ENCODE measurements around the gene SPOCD1.

The SPOCD1 gene

GRCh38 chr1:31768407-31768907, 47.4 kb downstream of the SPOCD1 start:
- TF ChIP-seq SPI1 (IDR thresholded peaks at IDR 0.05; ENCODE audit: borderline replicate concordance, low read depth) (no peak), GABPA (IDR thresholded peaks at IDR 0.05; ENCODE audit: low read depth) (no peak), POLR2AphosphoS5 (IDR thresholded peaks at IDR 0.05; ENCODE audit: low read depth) (no peak)
- TF ChIP-seq, protein P1, sequence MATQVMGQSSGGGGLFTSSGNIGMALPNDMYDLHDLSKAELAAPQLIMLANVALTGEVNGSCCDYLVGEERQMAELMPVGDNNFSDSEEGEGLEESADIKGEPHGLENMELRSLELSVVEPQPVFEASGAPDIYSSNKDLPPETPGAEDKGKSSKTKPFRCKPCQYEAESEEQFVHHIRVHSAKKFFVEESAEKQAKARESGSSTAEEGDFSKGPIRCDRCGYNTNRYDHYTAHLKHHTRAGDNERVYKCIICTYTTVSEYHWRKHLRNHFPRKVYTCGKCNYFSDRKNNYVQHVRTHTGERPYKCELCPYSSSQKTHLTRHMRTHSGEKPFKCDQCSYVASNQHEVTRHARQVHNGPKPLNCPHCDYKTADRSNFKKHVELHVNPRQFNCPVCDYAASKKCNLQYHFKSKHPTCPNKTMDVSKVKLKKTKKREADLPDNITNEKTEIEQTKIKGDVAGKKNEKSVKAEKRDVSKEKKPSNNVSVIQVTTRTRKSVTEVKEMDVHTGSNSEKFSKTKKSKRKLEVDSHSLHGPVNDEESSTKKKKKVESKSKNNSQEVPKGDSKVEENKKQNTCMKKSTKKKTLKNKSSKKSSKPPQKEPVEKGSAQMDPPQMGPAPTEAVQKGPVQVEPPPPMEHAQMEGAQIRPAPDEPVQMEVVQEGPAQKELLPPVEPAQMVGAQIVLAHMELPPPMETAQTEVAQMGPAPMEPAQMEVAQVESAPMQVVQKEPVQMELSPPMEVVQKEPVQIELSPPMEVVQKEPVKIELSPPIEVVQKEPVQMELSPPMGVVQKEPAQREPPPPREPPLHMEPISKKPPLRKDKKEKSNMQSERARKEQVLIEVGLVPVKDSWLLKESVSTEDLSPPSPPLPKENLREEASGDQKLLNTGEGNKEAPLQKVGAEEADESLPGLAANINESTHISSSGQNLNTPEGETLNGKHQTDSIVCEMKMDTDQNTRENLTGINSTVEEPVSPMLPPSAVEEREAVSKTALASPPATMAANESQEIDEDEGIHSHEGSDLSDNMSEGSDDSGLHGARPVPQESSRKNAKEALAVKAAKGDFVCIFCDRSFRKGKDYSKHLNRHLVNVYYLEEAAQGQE (IDR thresholded peaks at IDR 0.05; ENCODE audit: insufficient replicate concordance, low read depth) = no peak
- TF ChIP-seq, protein P2, sequence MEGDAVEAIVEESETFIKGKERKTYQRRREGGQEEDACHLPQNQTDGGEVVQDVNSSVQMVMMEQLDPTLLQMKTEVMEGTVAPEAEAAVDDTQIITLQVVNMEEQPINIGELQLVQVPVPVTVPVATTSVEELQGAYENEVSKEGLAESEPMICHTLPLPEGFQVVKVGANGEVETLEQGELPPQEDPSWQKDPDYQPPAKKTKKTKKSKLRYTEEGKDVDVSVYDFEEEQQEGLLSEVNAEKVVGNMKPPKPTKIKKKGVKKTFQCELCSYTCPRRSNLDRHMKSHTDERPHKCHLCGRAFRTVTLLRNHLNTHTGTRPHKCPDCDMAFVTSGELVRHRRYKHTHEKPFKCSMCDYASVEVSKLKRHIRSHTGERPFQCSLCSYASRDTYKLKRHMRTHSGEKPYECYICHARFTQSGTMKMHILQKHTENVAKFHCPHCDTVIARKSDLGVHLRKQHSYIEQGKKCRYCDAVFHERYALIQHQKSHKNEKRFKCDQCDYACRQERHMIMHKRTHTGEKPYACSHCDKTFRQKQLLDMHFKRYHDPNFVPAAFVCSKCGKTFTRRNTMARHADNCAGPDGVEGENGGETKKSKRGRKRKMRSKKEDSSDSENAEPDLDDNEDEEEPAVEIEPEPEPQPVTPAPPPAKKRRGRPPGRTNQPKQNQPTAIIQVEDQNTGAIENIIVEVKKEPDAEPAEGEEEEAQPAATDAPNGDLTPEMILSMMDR (IDR thresholded peaks at IDR 0.05; ENCODE audit: insufficient read depth, low read length) = no peak
- no peak overlapping the region for H3K27ac ChIP-seq (replicated peaks)
- DNase-seq (ENCODE audit: low read depth in 1 of 2, low spot score in 1 of 2) = no peak
- peaks cover 54% of the 10 kb centered on the region for H3K27me3 ChIP-seq (ENCODE audit: insufficient read depth, poor library complexity, severe bottlenecking)
- H3K4me3 ChIP-seq (replicated peaks; ENCODE audit: insufficient read depth, low read length) = no peak overlapping the region

DNA sequence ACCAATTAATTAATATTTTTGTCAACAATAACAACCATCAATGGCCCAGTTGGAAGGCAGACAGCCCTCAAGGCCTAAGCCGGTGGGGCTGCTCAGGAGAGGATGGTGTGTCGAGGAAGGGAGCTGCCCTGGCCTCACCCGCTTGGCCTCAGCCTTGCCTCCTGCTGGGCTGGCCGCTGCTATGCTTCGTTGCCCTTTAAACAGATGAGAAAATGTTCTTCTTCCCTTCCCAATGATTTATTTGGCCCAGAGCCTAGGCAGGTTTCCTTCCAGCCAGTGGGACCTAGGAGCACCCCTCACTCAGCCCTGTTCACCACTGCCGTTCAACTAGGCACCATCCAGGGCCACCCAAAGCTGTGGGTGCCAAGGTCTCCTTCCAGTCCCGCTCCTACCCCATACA, 48.6 kb downstream of the SPOCD1 start:
- H3K27ac ChIP-seq (replicated peaks) = no peak overlapping the region
- peaks cover 50% of the 10 kb centered on the region for H3K27me3 ChIP-seq (ENCODE audit: insufficient read depth, poor library complexity, severe bottlenecking)
- no peak overlapping the region for H3K4me3 ChIP-seq (replicated peaks; ENCODE audit: insufficient read depth, low read length)
- DNase-seq (ENCODE audit: low read depth in 1 of 2, low spot score in 1 of 2) = no peak
- TF ChIP-seq GABPA (IDR thresholded peaks at IDR 0.05; ENCODE audit: low read depth) = no peak
- no peak for TF ChIP-seq POLR2AphosphoS5 (IDR thresholded peaks at IDR 0.05; ENCODE audit: low read depth)
- no peak for TF ChIP-seq SPI1 (IDR thresholded peaks at IDR 0.05; ENCODE audit: borderline replicate concordance, low read depth)
- TF ChIP-seq, protein P1 (IDR thresholded peaks at IDR 0.05; ENCODE audit: insufficient replicate concordance, low read depth) = no peak
- TF ChIP-seq, protein P2 (IDR thresholded peaks at IDR 0.05; ENCODE audit: insufficient read depth, low read length) = no peak

- no peak overlapping the region for H3K27ac ChIP-seq (replicated peaks)
These were observed 50.3 kb downstream of the SPOCD1 start for GRCh38 chr1:31765516-31765915.

More at GRCh38 chr1:31765516-31765915, 50.3 kb downstream of the SPOCD1 start:
- TF ChIP-seq, protein P2 (IDR thresholded peaks at IDR 0.05; ENCODE audit: insufficient read depth, low read length) = no peak
- TF ChIP-seq SPI1 (IDR thresholded peaks at IDR 0.05; ENCODE audit: borderline replicate concordance, low read depth) (no peak), GABPA (IDR thresholded peaks at IDR 0.05; ENCODE audit: low read depth) (no peak)
- TF ChIP-seq, protein P1 (IDR thresholded peaks at IDR 0.05; ENCODE audit: insufficient replicate concordance, low read depth) = no peak
- DNase-seq (ENCODE audit: low read depth in 1 of 2, low spot score in 1 of 2) = no peak
- Histone ChIP-seq H3K27me3 (ENCODE audit: insufficient read depth, poor library complexity, severe bottlenecking) (peaks cover 53% of the 10 kb centered on the region), H3K4me3 (replicated peaks; ENCODE audit: insufficient read depth, low read length) (no peak overlapping the region)

Measured in HL-60 (cell line).